ENCODE measurements around the gene FAM83C.
"Not testable (repeated sequence)": the region's sequence is repeated elsewhere in the genome, so short reads cannot be mapped to it uniquely, and the experiment has no call there.

FAM83C gene

GRCh38 chr20:35267092-35267491 is 25.1 kb downstream of the FAM83C start:
- in situ Hi-C loops (cut with MboI; ENCODE audit: low sequenced_read_pairs) = no loop called here

GRCh38 chr20:35264755-35265154 is 27.5 kb downstream of the FAM83C start:
- in situ Hi-C loops (cut with MboI; ENCODE audit: low sequenced_read_pairs) = no loop called here

- in situ Hi-C loops (cut with MboI; ENCODE audit: low sequenced_read_pairs) = no loop called here
These were observed 28.5 kb downstream of the FAM83C start for GRCh38 chr20:35263532-35264341.

- in situ Hi-C loops (cut with MboI; ENCODE audit: low sequenced_read_pairs) = not testable (repeated sequence)
These were observed 29.3 kb downstream of the FAM83C start for GRCh38 chr20:35262731-35263531.

- in situ Hi-C loops (cut with MboI; ENCODE audit: low sequenced_read_pairs) = not testable (repeated sequence)
These were observed 29.9 kb downstream of the FAM83C start for GRCh38 chr20:35262321-35262720.

- in situ Hi-C loops (cut with MboI; ENCODE audit: low sequenced_read_pairs) = no loop called here
These were observed 31.8 kb downstream of the FAM83C start for GRCh38 chr20:35260426-35260825.

- in situ Hi-C loops (cut with MboI; ENCODE audit: low sequenced_read_pairs) = no loop called here
These were observed 34.9 kb downstream of the FAM83C start for GRCh38 chr20:35257175-35257909.

- in situ Hi-C loops (cut with MboI; ENCODE audit: low sequenced_read_pairs) = no loop called here
These were observed 37.7 kb downstream of the FAM83C start for GRCh38 chr20:35254448-35254999.

GRCh38 chr20:35253010-35253409 is 39.2 kb downstream of the FAM83C start:
- in situ Hi-C loops (cut with MboI; ENCODE audit: low sequenced_read_pairs) = no loop called here

- in situ Hi-C loops (cut with MboI; ENCODE audit: low sequenced_read_pairs) = not testable (repeated sequence)
These were observed 39.6 kb downstream of the FAM83C start for GRCh38 chr20:35252598-35252997.

- in situ Hi-C loops (cut with MboI; ENCODE audit: low sequenced_read_pairs) = no loop called here
These were observed 40.2 kb downstream of the FAM83C start for GRCh38 chr20:35252037-35252461.

- in situ Hi-C loops (cut with MboI; ENCODE audit: low sequenced_read_pairs) = no loop called here
These were observed 40.6 kb downstream of the FAM83C start for GRCh38 chr20:35251613-35251940.

- in situ Hi-C loops (cut with MboI; ENCODE audit: low sequenced_read_pairs) = no loop called here
These were observed 43.4 kb downstream of the FAM83C start for GRCh38 chr20:35248641-35249475.

- in situ Hi-C loops (cut with MboI; ENCODE audit: low sequenced_read_pairs) = no loop called here
These were observed 45.5 kb downstream of the FAM83C start for GRCh38 chr20:35246723-35247122.

- in situ Hi-C loops (cut with MboI; ENCODE audit: low sequenced_read_pairs) = no loop called here
These were observed 48.2 kb downstream of the FAM83C start for GRCh38 chr20:35243986-35244385.

- in situ Hi-C loops (cut with MboI; ENCODE audit: low sequenced_read_pairs) = no loop called here
These were observed 48.9 kb downstream of the FAM83C start for GRCh38 chr20:35243317-35243716.

- in situ Hi-C loops (cut with MboI; ENCODE audit: low sequenced_read_pairs) = no loop called here
These were observed 51.4 kb downstream of the FAM83C start for GRCh38 chr20:35240811-35241293.

- in situ Hi-C loops (cut with MboI; ENCODE audit: low sequenced_read_pairs) = no loop called here
These were observed 52.0 kb downstream of the FAM83C start for GRCh38 chr20:35240083-35240810.

- in situ Hi-C loops (cut with MboI; ENCODE audit: low sequenced_read_pairs) = no loop called here
These were observed 53.5 kb downstream of the FAM83C start for GRCh38 chr20:35238735-35239134.
